Inferior parietal cortex (tissue), 1 donor: ENCODE data around the gene ASTL.

ENCODE experiments used
- DNase-seq: peaks from one replicate; pipeline ENCODE4 v3.0.0-alpha.2; 2016; ENCODE audit errors: extremely low spot score

ASTL gene

DNA sequence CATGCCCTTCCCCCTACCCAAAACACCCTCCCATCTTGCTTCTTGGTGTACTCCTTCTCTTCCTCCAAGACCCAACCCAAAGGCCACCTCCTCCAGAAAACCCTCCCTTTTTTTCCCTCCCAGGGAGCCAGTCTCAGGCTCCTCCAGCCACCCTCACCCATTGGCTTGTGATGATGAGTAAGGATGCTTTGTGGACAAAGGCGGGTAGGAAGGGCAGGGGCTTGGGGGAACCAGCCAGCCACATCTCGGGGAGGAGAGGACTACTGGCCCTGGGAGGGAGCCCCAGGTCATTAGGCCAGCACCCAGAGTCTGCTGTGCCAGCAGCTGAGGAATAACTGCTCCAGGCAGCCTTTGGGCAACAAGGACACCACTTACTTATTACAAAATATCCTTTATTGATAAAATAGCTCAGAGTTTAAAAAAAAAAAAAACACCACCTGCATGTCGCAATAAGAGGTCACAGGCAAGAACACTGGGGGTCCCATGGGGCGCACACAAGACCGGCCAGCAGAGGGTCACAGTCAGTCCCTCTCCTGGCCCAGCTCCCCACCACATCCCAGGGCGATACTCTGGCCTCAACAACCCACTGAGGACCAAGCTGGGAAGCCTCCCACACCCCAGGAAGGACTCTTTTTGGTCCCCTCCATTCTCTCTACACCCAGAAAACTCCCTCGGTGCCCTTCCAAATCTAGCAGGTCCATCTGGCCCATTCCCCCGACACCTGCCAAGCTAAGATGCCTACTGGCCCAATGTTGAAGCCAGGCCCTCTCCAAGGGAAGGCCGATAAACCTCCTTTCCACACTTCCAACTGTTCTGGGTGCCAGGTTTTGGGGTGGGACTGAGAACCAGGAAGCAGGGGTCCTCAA lies 25.6 kb downstream of the ASTL start:
- no peak for DNase-seq

DNA sequence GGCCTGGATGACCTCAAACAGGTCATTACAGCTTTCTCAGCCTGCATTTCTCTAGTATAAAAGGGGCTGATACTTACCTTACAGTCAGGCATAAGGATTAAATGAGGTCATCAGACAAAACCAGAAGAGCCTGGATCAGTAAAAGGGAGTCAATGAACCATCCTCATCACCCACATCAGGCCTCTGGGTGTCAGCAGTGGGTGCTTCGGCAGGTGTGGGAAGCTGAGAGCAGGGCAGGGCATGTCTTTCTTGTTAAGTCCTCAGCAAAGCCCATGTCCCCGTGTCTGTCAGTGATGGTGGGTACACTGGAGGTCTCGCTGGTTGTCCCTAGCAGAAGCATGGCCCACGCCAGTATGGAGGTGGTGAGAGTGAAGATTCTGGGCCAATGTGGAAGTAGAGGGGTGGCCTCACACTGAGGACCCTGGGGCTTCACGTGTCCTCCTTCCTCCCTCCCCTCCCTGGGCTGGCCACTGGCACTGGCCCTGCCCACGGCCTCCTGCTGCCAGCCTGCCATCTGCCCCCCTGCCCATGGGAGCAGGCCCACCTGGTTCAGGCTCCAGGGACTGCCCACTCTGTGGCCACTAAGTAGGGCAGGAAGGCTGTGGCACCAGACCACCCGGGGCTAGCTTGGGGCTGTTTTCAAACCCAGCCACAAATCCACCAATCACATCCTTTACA lies 26.3 kb downstream of the ASTL start:
- no peak for DNase-seq

DNA sequence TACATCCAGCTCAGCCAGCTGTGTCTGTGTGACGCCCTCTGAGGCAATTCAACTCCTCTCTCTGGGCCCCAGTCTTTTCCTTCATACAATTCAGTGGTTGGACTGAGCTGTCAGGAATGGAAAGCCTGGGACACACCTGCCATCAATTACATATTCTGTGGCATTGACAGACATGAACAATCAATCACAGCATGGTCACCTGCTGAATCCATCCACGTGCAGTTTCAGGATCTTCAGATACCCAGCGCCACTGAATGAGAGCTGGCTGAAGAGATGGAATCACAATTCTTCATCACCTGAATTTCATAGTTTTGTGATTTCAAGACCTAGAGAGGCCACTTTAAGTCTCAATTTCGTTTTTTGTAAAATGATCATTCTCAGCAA lies 27.1 kb downstream of the ASTL start:
- DNase-seq = no peak

DNA sequence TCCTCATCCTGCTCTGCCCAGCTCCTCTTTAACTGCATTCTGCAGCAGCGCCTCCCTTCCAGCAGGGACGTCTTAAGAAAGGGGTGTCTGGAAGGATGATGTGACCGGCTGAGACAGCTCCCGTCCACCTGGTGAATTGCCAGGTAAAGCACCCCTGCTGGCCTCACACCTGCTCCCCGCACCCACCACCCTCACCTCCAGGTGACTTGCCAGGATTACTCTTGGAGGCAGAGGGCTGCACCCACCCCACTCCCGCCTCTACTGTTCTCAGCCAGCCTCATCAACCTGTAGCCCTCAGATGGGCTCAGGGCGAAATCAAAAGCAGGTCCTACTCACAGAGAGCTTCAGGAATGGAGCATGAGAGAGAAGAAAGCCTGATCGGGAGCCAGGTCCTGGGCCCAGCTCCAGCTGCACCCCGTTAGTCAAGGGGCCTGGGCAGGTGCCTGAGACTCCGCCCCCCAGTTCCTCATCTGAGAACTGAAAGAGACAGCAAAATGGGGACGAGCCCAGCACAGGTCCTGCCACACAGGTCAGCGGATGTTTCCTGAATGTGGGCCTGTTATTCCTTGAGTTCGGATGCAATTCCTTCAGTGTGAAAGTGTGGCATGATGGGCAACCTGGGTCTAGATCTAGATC lies 27.6 kb downstream of the ASTL start:
- DNase-seq = no peak

DNA sequence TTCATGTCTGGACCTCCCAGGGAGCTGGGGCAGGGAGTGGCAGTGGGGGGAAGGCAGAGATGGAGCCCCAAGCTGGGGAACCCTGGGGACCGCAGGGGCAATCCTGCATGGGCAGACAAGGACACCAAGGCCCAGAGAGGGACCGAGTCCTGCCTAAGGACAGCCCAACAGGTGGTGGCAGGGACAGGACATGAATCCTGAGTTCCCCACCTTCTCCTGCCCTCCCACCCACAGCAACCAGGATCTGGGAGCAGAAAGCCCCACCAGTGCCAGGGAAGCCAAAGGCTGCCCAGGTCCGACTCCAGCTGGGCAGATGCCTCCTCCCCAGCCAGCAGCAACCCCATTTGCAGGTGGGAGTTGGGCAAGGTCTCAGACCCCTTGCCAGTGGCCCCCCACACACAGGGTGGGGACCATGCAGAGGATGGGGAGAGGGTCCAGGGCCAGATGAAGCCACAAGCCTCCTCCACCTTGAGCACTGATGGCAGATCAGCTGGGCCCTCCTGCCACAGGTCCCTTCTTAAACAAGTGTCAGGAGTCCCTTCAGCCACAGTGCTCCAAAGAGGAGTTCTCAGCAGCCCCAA lies 28.3 kb downstream of the ASTL start:
- DNase-seq = no peak

DNA sequence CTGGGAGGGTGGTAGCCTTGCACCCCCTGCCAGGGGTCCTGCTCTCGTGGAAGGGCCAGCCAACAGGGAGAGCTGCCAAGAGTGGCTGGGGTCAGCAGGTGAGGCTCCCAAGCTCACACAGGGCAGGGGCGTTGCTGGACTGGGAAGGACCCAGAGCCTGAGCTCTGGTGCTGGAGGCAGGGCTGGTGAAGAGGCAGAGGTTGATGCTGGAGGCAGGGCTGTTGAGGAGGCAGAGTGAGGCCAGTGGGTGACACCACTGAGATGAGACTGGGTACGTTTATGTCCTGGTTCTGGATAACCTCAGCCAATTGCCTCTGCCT lies 29.0 kb downstream of the ASTL start:
- no peak for DNase-seq

DNA sequence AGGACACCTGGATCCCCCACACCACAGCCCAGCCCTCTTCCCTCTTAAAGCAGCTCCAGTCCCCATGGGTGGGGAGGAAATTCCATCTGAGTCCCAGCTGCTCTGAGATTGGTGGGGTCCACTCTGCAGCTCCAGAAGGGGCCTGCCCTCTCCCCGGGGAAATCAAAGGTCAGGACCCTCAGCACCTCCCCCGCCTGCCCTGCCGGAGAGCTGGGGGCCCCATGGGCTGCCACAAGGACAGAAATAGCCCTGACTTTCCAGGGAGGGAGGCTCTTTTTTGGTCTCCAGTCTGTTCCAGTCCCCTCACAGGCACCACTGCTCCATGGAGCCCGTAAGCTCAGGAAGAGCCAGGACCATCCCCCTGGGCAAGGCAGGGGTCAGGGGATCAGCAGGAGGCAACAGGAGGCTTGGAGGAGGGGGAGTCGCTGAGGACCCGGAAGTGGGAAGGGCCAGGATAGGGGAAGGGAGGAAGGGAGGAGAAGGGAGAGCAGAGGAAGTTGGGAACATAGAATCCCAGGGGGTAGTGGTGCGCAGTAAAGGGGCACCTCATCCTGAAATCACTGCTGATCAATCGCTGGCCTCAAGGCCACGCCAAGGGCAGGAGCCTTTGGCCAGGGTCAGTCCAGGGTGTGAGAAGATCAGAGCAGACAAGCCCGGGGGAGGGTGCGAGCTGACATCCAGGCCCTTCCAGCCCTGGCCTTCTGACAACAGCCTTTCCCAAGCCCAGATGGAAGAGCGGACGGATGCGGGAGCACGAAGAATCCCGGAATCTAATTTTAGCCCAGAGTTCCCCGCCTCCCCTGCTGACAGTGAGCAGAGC lies 29.6 kb downstream of the ASTL start:
- no peak for DNase-seq

DNA sequence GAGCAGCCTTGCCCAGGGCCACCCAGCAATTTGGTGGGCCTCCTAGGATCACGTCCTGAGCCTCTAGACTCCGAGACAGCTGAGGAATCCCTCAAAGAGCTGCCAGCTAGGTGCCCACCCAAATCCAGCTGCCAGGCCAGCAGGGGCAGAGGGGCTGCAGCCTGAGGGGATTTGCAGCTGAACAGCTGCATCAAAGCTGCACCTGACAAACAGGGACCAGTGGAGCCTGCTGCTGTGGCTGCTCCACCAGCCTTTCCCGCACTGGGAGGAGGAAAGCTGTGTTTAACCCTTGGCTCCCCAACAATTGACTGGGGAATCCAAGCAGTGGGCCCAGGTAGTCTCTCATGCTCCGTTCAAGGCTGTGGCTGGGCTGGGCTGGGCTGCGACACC lies 30.2 kb downstream of the ASTL start:
- DNase-seq = no peak

DNA sequence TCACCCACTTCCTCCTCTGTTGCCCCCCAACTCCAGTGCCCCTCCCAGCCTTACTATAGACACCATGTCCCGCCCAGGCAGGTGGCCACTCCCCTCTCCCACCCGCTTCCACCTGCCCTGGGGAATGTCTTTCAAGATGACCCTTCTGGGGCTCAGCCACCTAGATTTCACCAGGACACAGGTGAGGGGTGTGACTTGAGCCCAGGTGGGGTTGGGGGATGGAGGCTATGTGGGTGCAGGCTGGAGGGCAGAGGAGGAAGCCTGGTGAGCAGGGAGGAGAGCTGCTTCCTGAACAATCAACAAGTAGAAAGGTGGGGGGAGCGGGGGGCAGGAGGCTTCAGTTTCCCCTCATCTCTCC lies 30.6 kb downstream of the ASTL start:
- no peak for DNase-seq

DNA sequence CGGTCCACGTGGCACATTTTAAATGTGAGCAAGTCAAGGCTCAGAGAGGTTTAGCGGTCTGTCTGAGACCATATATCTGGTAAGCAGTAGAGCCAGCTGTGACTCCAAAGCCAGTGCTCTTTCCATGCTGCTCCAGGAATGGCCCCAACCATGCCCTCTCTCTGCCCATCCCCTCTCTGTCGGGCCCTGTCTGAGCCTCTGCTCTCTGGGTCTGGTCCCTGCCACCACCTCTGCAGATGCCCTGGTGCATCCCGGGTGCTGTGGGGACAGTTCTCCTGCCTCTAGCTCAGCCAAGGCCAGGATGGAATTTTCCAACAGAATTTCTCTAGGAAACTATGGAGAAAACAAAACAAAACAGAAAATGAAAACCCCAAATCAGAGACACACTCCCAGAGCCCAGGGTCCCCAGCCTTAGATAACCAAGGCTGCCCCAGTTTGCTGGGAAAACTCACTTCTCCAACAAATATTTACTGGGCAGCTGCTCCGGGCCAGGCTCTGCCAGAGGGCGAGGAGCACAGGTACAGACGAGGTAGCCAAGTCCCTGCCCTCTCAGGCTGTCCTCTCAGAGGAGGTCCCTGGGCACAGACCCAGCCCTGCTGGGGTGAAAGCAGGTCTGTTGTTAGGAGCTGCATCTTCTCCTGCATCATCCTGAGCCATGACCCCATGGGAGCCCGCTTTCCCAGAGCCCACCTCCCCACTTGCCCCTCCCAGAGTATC lies 31.2 kb downstream of the ASTL start:
- DNase-seq = no peak

DNA sequence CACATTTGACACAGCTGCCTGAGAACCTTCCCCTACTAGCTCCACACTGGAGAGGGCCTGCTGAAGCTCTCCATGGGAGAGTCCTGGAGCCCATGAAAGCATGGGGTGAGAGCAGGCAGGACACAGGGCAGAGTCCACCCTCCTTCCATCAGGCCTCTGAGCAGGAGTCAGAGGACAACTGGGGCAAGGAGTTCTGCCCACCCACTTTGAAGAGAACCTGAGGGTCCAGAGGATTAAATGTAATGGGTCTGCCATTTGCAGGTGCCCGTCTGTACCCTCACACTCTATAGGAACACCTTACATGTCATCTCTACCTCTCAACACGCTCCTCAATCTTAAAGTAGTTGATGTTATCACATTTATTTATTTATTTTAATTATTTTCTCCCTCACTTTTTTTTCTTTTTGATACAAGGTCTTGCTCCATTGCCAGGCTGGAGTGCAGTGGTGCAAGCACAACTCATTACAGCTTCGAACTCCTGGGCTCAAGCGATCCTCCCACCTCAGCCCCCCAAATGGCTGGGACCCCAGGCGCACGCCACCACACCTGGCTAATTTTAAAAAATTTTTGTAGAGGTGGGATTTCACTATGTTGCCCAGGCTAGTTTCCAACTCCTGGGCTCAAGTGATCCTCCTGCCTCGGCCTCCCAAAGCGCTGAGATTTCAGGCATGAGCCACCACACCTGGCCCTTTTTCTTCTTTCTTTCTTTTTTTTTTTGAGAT lies 32.1 kb downstream of the ASTL start:
- DNase-seq = no peak

DNA sequence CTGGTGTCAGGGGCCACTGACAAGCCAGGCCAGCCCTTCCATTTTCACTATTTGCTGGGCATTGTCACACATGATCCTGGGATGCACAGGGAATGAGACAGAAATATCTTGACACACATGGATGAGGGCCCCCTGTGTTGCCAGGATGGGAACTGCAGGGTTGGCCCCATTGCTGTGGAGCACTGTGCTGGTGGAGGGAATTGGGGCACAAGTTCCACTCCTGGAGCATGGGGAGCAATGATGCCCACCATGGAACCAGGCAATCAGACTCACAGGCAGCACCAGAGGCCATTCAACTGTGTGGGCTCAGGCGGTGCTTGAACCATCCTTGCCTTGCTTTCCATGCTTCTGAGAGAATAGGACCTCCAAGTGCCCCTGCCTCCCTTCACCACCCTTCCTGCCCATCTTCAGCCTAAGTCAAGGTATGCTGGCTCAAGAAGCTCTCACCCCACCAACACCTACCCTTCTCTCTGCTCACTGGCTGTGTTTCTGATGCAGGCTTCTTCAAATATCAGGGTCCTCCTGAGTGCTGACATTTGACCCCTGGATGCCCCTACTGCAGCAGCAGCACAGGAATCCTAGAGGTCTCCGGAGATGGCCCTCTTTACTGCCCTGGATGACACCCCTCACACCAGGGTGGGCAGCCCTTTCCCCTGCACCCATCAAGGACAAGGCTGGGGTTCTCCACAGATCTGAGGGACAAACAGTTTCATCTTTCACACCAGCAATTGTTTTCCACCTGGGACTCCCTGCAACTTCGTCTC lies 33.0 kb downstream of the ASTL start:
- no peak for DNase-seq

DNA sequence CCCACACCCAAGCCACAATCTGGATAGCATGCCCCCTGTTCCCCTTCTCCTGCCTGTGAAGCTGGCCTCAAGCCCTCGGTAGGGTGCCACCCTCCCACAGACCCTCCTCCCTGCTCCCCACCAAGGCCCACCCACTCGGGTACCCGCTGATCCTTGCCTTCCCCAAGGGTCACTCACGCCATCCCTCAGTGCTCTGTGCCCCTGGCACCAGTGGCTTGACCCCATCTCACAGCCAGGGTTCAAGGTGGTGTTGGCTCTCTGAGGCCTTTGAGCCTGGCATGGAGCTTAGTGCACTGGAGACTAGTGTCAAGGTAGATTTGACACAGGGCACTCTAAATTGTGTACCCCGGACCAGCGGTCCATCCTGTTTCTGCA lies 33.8 kb downstream of the ASTL start:
- no peak for DNase-seq

DNA sequence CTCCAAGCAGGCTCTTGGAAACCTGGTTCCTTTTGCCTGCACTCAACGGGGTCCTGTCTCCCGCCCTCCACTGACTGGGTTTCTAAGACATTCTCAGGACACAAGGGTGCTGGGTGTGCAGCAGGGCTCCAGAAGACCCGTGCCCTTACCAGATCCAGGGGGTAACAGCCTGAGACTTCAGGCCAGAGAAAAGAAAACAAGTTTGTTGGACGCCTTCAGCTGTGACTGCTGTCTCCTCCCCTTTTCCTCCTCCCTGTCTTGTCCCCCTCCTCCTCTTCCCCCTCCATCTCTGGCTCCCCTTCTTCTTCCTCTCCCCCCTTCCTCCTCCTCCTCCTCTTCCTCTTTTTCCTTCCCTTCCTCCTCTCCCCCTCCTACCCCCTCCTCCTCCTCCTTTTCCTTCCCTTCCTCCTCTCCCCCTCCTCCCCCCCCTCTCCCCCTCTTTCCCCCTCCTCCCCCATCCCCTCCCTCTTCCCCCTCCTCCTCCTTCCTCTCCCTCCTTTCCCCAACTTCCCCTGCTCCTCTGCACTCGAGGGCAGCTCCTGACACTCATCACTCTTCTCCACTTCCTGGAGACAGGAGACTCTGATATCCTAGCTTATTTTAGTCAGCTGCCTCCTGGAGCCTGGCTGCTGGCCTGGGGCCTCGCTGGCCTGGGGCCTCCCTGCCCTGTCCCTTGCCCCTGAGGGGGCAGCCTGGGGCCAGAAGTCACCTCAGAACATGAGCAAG lies 34.4 kb downstream of the ASTL start:
- no peak for DNase-seq

DNA sequence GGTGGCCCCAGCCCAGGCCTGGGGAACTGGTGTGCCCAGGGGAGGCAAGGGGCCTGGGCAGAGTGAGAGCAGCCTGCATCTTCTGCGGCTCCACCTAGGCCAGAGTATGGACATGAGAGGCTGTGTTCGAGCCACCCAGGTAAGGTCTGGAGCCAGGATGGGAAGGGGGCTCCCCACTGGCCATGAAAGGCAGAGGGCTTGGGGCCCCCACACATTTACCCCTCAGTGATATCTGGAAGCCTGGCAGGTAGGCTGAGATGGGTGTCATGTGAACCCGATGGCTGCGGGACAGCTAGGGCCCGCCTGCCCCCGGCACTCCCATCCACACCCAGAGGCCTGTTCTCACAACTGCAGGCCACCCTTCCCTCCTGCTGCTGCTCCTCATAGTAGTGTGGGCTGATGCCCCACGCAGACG lies 35.1 kb downstream of the ASTL start:
- no peak for DNase-seq

DNA sequence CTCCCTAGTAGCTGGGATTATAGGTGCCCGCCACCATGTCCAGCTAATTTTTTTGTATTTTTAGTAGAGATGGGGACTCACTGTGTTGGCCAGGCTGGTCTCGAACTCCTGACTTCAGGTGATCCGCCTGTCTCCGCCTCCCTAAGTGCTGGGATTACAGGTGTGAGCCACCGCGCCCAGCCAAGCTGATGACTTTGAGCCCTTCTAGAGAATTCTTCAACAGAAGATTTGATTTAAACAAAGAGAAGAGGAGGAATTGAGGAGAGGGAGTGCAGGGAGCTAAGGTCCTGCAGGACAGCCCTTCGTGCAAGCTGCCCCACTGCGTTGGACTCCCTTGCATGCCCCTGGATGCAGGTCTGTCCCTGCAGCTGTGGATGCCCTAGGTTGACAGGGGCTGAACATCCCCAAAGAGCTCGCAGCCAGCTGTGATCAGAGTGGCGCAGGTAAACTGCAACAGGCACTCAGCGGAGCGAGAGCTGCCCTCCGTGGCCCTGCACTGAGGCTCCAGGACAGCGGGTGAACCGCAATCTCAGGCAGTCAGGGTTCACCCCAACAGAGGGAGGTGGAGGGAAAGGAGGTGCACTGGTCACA lies 35.6 kb downstream of the ASTL start:
- no peak for DNase-seq

DNA sequence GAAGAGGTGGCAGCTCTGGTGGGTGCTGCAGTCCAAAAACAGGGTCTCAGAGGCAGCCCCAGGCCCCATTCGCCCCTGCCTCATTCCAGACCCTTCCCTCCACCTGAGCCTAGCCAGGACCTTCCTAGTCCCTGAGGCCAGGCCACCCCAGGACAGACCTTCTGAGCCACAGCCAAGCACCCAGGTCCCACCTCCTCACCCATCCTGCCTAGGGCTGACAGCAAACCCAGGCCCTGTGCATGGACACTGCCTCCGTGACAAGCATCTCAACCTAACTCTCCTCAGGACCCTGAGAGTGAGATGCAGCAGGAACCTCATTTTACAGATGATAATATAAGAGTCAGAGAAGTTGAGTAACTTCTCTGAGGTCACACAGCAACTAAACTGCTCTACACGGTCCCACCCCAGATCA lies 37.4 kb downstream of the ASTL start:
- DNase-seq = no peak

DNA sequence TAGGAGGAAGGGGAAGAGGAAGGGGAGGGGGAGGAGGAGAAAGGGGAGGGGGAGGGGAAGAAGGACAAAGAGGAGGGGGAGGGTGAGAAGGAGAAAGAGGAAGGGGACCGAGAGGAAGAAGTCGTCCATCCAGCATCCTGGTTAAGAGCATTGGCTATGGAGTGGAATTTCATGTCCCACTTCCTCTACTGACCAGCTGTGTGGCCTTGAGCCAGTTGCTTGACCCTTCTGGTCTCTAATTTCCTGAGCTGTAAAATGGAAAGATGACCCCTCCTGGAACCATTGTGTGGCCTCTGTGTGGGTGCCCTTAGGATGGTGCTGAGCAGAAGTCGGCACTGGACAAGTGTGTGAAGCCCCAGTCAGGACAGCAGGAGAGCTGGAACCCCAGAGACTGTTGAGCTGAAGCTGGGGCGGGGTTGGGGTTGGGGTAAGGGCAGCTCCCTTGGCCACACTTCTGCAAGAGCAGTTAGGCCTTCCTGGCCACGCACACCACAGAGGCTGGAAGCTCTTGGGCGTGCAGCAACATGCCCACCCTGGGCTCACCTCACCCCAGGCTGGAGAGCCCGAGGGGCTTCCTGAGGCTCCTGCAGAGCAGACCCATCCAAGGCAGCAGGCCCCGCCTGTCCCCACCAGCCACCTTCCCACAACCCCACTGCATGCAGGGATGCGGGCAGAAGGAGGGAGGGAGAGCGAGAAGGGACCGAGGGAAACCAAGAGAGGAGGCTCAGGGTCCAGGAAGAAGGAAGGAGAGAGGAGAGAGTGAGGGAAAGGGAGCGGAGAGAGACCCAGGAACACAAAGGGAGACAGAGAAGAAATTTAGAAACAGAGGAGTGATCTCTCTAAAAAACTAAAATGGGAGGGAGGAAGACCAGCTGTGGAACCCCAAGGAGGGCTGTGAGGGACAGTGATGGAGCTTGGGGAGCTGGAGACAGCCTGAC lies 38.2 kb downstream of the ASTL start:
- DNase-seq = no peak
